Breast epithelium (tissue), 4 donors: ENCODE measurements around the gene FHL3. TPM values are rescaled to one million over a fixed set of nuclear protein-coding genes. Genes with fewer than 3 reads are reported as not detected.
"Not testable (repeated sequence)": the region's sequence is repeated elsewhere in the genome, so short reads cannot be mapped to it uniquely, and the experiment has no call there.

ENCODE experiments used
- DNase-seq, 2 donors: peaks; one replicate each; pipeline ENCODE4 v3.0.0-alpha.2; 2019; ENCODE audit warnings: low spot score in 2 of 2
- H3K27ac ChIP-seq, 2 donors: fragments of 200-600 bp; sonication (generic) in 1 of 2; one replicate each; pipeline ENCODE4 v1.5.1; 2016 to 2019; ENCODE audit warnings: mild to moderate bottlenecking in 1 of 2
- H3K27me3 ChIP-seq, 2 donors: fragments of 200-600 bp; sonication (generic) in 1 of 2; one replicate each; pipeline versions ENCODE4 v1.5.1 to v1.6.0; 2017 to 2019; ENCODE audit warnings: control low read depth in 1 of 2, mild to moderate bottlenecking in 1 of 2
- H3K36me3 ChIP-seq: fragments of 200-600 bp; one replicate; pipeline ENCODE4 v1.5.1; 2019
- H3K4me1 ChIP-seq, 2 donors: fragments of 200-600 bp; sonication (generic); one replicate each; pipeline ENCODE4 v1.5.1; 2016 to 2019; ENCODE audit warnings: control low read depth in 1 of 2
- H3K4me3 ChIP-seq, 3 donors: fragments of 200-600 bp; sonication (generic); 1 replicate in 2 of 3; 2 replicates in 1 of 3; pipeline ENCODE4 v1.5.1; 2016 to 2019; ENCODE audit warnings: mild to moderate bottlenecking in 3 of 3, moderate library complexity in 2 of 3
- H3K9me3 ChIP-seq, 2 donors: fragments of 200-600 bp; sonication (generic) in 1 of 2; one replicate each; pipeline ENCODE4 v1.5.1; 2016 to 2019; ENCODE audit warnings: control low read depth in 1 of 2
- CTCF ChIP-seq, 3 donors: fragments of 450-650 bp; IDR thresholded peaks; one replicate each; pipeline ENCODE4 v1.5.1; 2016 to 2017; ENCODE audit warnings: antibody characterized with exemption in 3 of 3, mild to moderate bottlenecking in 3 of 3, moderate library complexity in 3 of 3
- POLR2A ChIP-seq: fragments of 450-650 bp; IDR thresholded peaks from one replicate; pipeline ENCODE4 v1.6.1; 2016; ENCODE audit warnings: antibody characterized with exemption, mild to moderate bottlenecking, moderate library complexity
- POLR2AphosphoS5 ChIP-seq, 3 donors: sonication (generic); formaldehyde crosslinking; IDR thresholded peaks; one replicate each; pipeline ENCODE4 v1.6.1; 2017; ENCODE audit warnings: antibody characterized with exemption in 3 of 3
- intact Hi-C: fragments of 100-400 bp; cut with DNase I; formaldehyde crosslinking; loops from one replicate; pipeline ENCODE4 v1.15.1; 2023; ENCODE audit warnings: low total_unique reads
- total RNA-seq, 3 donors: library from RNA; depleted of rRNA; stranded (reverse); fragments of >200 nt; gene quantifications; one replicate each; pipeline ENCODE4 v1.1.0, GENCODE V29; 2016

FHL3 gene
- total RNA-seq, 3 donors from 2014 or later, result 11.8 to 22.6 (median 21.4) TPM

GRCh38 chr1:38039331-38040088 lies 34.2 kb upstream of the FHL3 start:
- DNase-seq, result no peak
- TF ChIP-seq CTCF (IDR thresholded peaks at IDR 0.05) (no peak), POLR2A (no peak), POLR2AphosphoS5 (IDR thresholded peaks at IDR 0.05) (no peak)
- peaks cover 12 to 27% of the 10 kb centered on the region in 2 donors for H3K27me3 ChIP-seq
- H3K27ac ChIP-seq, result no peak overlapping the region
- no peaks in the 10 kb centered on the region for H3K4me1 ChIP-seq
- no peaks in the 10 kb centered on the region for H3K9me3 ChIP-seq
- no peak overlapping the region for H3K4me3 ChIP-seq
- no peaks in the 10 kb centered on the region for H3K36me3 ChIP-seq
- intact Hi-C loops, result no loop called here

GRCh38 chr1:38038861-38039260 lies 33.5 kb upstream of the FHL3 start:
- H3K4me1 ChIP-seq, result no peaks in the 10 kb centered on the region
- TF ChIP-seq POLR2AphosphoS5 (IDR thresholded peaks at IDR 0.05) (no peak), CTCF (IDR thresholded peaks at IDR 0.05) (no peak), POLR2A (no peak)
- peaks cover 10 to 21% of the 10 kb centered on the region in 2 donors for H3K27me3 ChIP-seq
- no peak overlapping the region for H3K27ac ChIP-seq
- no peak overlapping the region for H3K4me3 ChIP-seq
- intact Hi-C loops, result no loop called here
- DNase-seq, result no peak
- no peaks in the 10 kb centered on the region for H3K36me3 ChIP-seq
- no peaks in the 10 kb centered on the region for H3K9me3 ChIP-seq

- DNase-seq, result no peak
- TF ChIP-seq POLR2AphosphoS5 (IDR thresholded peaks at IDR 0.05) (no peak), CTCF (IDR thresholded peaks at IDR 0.05) (no peak), POLR2A (no peak)
- Histone ChIP-seq H3K27ac (no peak overlapping the region), H3K9me3 (no peaks in the 10 kb centered on the region), H3K4me3 (no peak overlapping the region), H3K36me3 (no peaks in the 10 kb centered on the region), H3K27me3 (peaks cover 1 to 6% of the 10 kb centered on the region in 2 donors), H3K4me1 (no peaks in the 10 kb centered on the region)
- intact Hi-C loops, result no loop called here
Measured at GRCh38 chr1:38037221-38037939, 32.1 kb upstream of the FHL3 start.

- intact Hi-C loops, result no loop called here
- H3K4me3 ChIP-seq, result no peak overlapping the region
- DNase-seq, result no peak
- no peaks in the 10 kb centered on the region for H3K27me3 ChIP-seq
- H3K9me3 ChIP-seq, result no peaks in the 10 kb centered on the region
- H3K36me3 ChIP-seq, result no peaks in the 10 kb centered on the region
- H3K27ac ChIP-seq, result no peak overlapping the region
- TF ChIP-seq POLR2A (no peak), CTCF (IDR thresholded peaks at IDR 0.05) (no peak), POLR2AphosphoS5 (IDR thresholded peaks at IDR 0.05) (no peak)
- H3K4me1 ChIP-seq, result peaks cover 0 to 8% of the 10 kb centered on the region in 2 donors
Measured at GRCh38 chr1:38034871-38035270, 29.6 kb upstream of the FHL3 start.

GRCh38 chr1:38032992-38033391 lies 27.7 kb upstream of the FHL3 start:
- intact Hi-C loops, H3K4me3 ChIP-seq, H3K27ac ChIP-seq: not testable (repeated sequence)

More at GRCh38 chr1:38032992-38033391, 27.7 kb upstream of the FHL3 start:
- H3K9me3 ChIP-seq, H3K27me3 ChIP-seq, DNase-seq, H3K36me3 ChIP-seq: not testable (repeated sequence)
- peaks cover 3 to 14% of the 10 kb centered on the region in 2 donors for H3K4me1 ChIP-seq
